Measurements from ENCODE around the gene GOLGA6L22. TPM values are rescaled to one million over a fixed set of nuclear protein-coding genes. Genes with fewer than 3 reads are reported as not detected.

The GOLGA6L22 gene, protein sequence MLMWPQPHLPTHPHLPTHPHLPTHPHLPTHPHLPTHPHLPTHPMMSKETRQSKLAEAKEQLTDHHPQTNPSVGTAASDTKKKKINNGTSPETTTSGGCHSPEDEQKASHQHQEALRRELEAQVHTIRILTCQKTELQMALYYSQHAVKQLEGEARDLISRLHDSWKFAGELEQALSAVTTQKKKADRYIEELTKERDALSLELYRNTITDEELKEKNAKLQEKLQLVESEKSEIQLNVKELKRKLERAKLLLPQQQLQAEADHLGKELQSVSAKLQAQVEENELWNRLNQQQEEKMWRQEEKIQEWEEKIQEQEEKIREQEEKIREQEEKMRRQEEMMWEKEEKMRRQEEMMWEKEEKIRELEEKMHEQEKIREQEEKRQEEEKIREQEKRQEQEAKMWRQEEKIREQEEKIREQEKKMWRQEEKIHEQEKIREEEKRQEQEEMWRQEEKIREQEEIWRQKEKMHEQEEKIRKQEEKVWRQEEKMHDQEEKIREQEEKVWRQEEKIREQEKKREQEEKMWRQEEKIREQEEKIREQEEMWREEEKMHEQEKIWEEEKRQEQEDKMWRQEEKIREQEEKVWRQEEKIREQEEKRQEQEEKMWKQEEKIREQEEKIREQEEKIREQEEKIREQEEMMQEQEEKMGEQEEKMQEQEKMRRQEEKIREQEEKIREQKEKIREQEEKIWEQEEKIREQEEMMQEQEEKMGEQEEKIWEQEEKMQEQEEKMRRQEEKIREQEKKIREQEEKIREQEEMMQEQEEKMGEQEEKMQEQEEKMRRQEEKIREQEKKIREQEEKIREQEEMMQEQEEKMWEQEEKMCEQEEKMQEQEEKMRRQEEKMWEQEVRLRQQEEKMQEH
- not detected in 5 replicates for total RNA-seq (2022; extraction: Qiagen RNA extraction; ENCODE audit: low read depth)

DNA sequence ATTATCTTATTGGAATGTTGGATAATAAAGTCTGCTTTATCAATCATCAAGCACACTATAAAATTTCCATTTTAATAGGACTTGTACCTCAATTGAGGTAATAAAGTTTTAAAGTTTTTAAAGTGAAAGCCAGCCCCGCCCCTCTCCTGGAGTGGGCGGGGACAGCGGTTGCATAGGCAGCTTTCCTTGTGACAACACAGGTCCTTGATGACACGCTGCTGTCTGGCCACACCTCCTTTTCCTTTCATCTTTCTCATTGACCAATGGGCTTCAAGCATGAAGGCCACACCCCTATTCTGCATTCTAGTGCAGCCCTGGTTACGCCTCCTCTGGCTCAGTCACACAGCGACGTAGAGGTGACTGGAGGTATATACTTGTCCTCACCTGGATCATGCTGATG lies at the start of gene GOLGA6L22:
Gene GOLGA6L22, plus strand, starts transcription at position 301 of the 400 bp plus-strand sequence. Its CDS starts 91 bp downstream, at position 392.

All from A549 treated with CpdA at 1 μM for 4 hours (cell line).